Activated CD8-positive, alpha-beta memory T cell treated with anti-CD3 and anti-CD28 coated beads for 4 hours (primary cell): Measurements from ENCODE around the gene MAP4.

ENCODE experiments used
- DNase-seq, 2 donors: peaks; one replicate each; pipeline ENCODE4 v3.0.0-alpha.2; 2020; ENCODE audit warnings: low read depth in 2 of 2

MAP4 gene

GRCh38 chr3:47971081-47971480 is 45.1 kb downstream of the MAP4 start:
- DNase-seq: no peak

- no peak for DNase-seq
Measured at GRCh38 chr3:47964740-47965139, 51.5 kb downstream of the MAP4 start.

GRCh38 chr3:47961815-47962606 is 54.2 kb downstream of the MAP4 start:
- no peak for DNase-seq

GRCh38 chr3:47961036-47961435 is 55.2 kb downstream of the MAP4 start:
- no peak for DNase-seq

GRCh38 chr3:47956521-47956920 is 59.7 kb downstream of the MAP4 start:
- DNase-seq: no peak

- no peak for DNase-seq
Measured at GRCh38 chr3:47954567-47954966, 61.6 kb downstream of the MAP4 start.

- DNase-seq: no peak
Measured at GRCh38 chr3:47950453-47951169, 65.6 kb downstream of the MAP4 start.

- no peak for DNase-seq
Measured at GRCh38 chr3:47949979-47950378, 66.2 kb downstream of the MAP4 start.

- DNase-seq: no peak
Measured at GRCh38 chr3:47940232-47940631, 76.0 kb downstream of the MAP4 start.

- no peak for DNase-seq
Measured at GRCh38 chr3:47932421-47932820, 83.8 kb downstream of the MAP4 start.

- no peak for DNase-seq
Measured at GRCh38 chr3:47930979-47931378, 85.2 kb downstream of the MAP4 start.

- DNase-seq: no peak
Measured at GRCh38 chr3:47916696-47917095, 99.5 kb downstream of the MAP4 start.

GRCh38 chr3:47916201-47916600 is 100.0 kb downstream of the MAP4 start:
- DNase-seq: no peak

- DNase-seq: no peak
Measured at GRCh38 chr3:47912006-47912504, 104.2 kb downstream of the MAP4 start.

GRCh38 chr3:47910777-47911440 is 105.3 kb downstream of the MAP4 start:
- no peak for DNase-seq

GRCh38 chr3:47910233-47910632 is 106.0 kb downstream of the MAP4 start:
- DNase-seq: no peak

- no peak for DNase-seq
Measured at GRCh38 chr3:47909607-47910006, 106.6 kb downstream of the MAP4 start.

- no peak for DNase-seq
Measured at GRCh38 chr3:47908744-47909143, 107.5 kb downstream of the MAP4 start.

GRCh38 chr3:47907784-47908183 is 108.4 kb downstream of the MAP4 start:
- no peak for DNase-seq

- no peak for DNase-seq
Measured at GRCh38 chr3:47902746-47903145, 113.5 kb downstream of the MAP4 start.

GRCh38 chr3:47901280-47901833 is 114.9 kb downstream of the MAP4 start:
- no peak for DNase-seq

- no peak for DNase-seq
Measured at GRCh38 chr3:47899495-47900108, 116.6 kb downstream of the MAP4 start.
